ENCODE results near the gene TM9SF3. TPM values are rescaled to one million over a fixed set of nuclear protein-coding genes. Genes with fewer than 3 reads are reported as not detected.
"Not testable (repeated sequence)": the region's sequence is repeated elsewhere in the genome, so short reads cannot be mapped to it uniquely, and the experiment has no call there.

Gene TM9SF3
- total RNA-seq, 1 donor from 2014 or later = 78.5 TPM

DNA sequence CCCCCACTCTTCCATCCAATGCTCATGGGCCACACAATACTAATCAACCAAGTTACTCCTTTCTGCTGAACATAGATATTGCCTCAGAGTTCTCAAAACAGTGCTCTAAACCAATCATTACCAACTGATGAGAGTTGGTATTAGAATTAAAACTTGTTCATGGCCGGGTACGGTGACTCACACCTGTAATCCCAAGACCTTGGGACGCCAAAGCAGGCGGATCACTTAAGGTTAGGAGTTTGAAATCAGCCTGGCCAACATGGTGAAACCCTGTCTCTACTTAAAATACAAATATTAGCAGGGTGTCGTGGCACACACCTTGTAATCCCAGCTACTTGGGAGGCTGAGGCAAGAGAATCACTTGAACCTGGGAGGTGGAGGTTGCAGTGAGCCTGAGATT is 8.2 kb downstream of the TM9SF3 start:
- H3K27me3 ChIP-seq (ENCODE audit: control insufficient read depth, insufficient read depth, low read length) = no peaks in the 10 kb centered on the region
- no peaks in the 10 kb centered on the region for H3K36me3 ChIP-seq (ENCODE audit: control insufficient read depth, insufficient read depth, low read length)
- TF ChIP-seq, protein P1, sequence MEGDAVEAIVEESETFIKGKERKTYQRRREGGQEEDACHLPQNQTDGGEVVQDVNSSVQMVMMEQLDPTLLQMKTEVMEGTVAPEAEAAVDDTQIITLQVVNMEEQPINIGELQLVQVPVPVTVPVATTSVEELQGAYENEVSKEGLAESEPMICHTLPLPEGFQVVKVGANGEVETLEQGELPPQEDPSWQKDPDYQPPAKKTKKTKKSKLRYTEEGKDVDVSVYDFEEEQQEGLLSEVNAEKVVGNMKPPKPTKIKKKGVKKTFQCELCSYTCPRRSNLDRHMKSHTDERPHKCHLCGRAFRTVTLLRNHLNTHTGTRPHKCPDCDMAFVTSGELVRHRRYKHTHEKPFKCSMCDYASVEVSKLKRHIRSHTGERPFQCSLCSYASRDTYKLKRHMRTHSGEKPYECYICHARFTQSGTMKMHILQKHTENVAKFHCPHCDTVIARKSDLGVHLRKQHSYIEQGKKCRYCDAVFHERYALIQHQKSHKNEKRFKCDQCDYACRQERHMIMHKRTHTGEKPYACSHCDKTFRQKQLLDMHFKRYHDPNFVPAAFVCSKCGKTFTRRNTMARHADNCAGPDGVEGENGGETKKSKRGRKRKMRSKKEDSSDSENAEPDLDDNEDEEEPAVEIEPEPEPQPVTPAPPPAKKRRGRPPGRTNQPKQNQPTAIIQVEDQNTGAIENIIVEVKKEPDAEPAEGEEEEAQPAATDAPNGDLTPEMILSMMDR (IDR thresholded peaks at IDR 0.05; ENCODE audit: insufficient read depth, low read length, poor library complexity, severe bottlenecking) = no peak
- DNase-seq (ENCODE audit: low read depth) = no peak
- H3K4me3 ChIP-seq (ENCODE audit: low read depth, low read length) = no peak overlapping the region

DNA sequence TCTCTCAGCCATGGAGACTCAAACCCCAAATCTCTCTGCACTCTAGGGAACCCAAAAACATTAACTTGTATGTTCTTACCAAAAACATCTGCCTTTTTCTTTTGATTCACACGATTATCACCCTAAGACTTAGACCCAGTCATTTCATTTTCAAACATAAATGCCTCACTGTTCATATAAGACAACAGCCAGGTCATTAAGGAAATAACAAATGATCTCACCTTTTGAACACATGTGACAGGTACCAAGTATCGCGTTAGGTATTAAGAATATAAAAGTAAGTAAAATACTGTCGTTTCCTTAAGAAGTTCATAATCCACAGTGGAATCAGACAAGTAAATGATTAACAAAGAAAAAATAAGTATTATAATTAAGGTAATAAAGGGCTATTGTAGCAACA is 8.8 kb downstream of the TM9SF3 start:
- TF ChIP-seq, protein P1 (IDR thresholded peaks at IDR 0.05; ENCODE audit: insufficient read depth, low read length, poor library complexity, severe bottlenecking) = no peak
- no peaks in the 10 kb centered on the region for H3K27me3 ChIP-seq (ENCODE audit: control insufficient read depth, insufficient read depth, low read length)
- no peak overlapping the region for H3K4me3 ChIP-seq (ENCODE audit: low read depth, low read length)
- no peaks in the 10 kb centered on the region for H3K36me3 ChIP-seq (ENCODE audit: control insufficient read depth, insufficient read depth, low read length)
- DNase-seq (ENCODE audit: low read depth) = no peak

DNA sequence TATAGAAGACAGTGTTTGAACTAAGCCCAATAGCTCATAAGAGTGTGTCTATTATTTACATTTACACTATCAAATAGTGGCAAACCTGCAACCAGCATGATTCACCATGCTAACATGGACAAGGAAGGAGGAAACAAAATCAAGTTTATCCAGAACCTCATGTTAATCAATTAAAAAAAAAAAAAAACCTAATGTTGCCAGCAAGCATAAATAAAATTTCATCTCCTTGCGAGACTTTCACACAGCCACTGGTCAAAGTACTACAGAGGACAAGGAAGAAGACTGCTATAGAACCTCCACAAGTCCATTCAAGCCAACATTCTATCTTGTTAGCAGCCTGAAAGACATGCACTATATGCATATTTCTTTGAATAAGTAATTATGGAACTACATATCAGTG is 9.7 kb downstream of the TM9SF3 start:
- Histone ChIP-seq H3K4me3 (ENCODE audit: low read depth, low read length) (no peak overlapping the region), H3K27me3 (ENCODE audit: control insufficient read depth, insufficient read depth, low read length) (no peaks in the 10 kb centered on the region), H3K36me3 (ENCODE audit: control insufficient read depth, insufficient read depth, low read length) (no peaks in the 10 kb centered on the region)
- no peak for DNase-seq (ENCODE audit: low read depth)
- TF ChIP-seq, protein P1 (IDR thresholded peaks at IDR 0.05; ENCODE audit: insufficient read depth, low read length, poor library complexity, severe bottlenecking) = no peak

DNA sequence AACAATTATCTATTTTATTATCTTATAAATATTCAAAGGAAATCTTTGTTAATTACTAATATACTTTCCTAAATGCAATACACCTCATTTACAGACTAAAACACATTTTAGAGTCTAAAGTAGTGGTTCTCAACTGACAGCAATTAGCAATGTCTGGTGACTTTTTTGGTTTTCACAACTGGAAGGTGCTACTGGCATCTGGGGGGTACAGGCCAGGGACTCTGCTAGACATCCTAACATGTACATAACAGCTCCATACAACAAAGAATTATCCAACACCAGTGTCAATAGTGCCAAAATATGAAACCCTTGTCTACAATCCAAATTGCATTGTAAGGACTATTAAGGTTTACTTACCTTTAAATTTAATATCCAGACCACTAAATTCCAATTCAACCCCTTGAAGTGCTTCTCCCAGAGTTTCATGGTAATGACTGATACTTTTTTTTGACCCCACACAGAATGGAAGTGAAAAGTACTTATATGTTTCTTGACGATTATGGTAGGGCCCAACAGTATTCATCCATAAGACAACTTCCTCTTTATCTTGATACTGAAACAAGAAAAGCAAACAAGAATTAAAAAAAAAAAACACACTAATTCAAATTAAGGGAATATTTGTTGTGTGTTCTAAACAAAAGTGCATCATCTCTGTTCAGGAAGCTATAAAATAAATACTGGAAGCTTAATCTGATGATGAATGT is 10.4 kb downstream of the TM9SF3 start:
- no peak for DNase-seq (ENCODE audit: low read depth)
- Histone ChIP-seq H3K27me3 (ENCODE audit: control insufficient read depth, insufficient read depth, low read length) (no peaks in the 10 kb centered on the region), H3K4me3 (ENCODE audit: low read depth, low read length) (no peak overlapping the region), H3K36me3 (ENCODE audit: control insufficient read depth, insufficient read depth, low read length) (no peaks in the 10 kb centered on the region)
- TF ChIP-seq, protein P1 (IDR thresholded peaks at IDR 0.05; ENCODE audit: insufficient read depth, low read length, poor library complexity, severe bottlenecking) = no peak

DNA sequence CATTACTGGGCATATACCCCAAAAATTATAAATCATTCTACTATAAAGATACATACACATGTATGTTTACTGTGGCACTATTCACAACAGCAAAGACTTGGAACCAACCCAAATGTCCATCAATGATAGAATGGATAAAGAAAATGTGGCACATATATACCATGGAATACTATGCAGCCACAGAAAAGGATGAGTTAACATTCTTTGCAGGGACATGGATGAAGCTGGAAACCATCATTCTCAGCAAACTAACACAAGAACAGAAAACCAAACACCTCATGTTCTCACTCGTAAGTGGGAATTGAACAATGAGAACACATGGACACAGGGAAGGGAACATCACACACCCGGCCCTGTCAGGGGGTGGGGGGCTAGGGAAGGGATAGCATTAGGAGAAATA is 12.2 kb downstream of the TM9SF3 start:
- not testable (repeated sequence) for H3K36me3 ChIP-seq (ENCODE audit: control insufficient read depth, insufficient read depth, low read length); H3K4me3 ChIP-seq (ENCODE audit: low read depth, low read length); DNase-seq (ENCODE audit: low read depth); H3K27me3 ChIP-seq (ENCODE audit: control insufficient read depth, insufficient read depth, low read length)

DNA sequence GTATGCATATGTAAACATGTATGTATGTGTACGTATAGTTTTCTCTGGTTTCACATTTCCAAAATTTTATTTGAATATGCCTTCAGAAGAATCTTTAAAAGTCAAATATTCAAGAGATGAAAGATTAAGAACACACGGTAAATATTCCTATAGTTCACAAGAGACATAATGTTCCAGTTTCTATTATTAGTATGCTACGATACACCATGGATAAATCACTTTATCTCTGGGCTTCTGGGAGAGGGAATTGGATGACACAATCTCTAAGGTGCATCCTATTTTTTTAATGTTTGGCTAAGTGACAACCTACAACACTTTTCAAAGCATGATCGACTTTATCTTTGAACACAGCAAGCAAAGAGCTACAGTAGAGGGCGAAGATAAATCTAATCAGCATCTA is 13.8 kb downstream of the TM9SF3 start:
- TF ChIP-seq, protein P1 (IDR thresholded peaks at IDR 0.05; ENCODE audit: insufficient read depth, low read length, poor library complexity, severe bottlenecking) = no peak
- no peaks in the 10 kb centered on the region for H3K27me3 ChIP-seq (ENCODE audit: control insufficient read depth, insufficient read depth, low read length)
- H3K4me3 ChIP-seq (ENCODE audit: low read depth, low read length) = no peak overlapping the region
- H3K36me3 ChIP-seq (ENCODE audit: control insufficient read depth, insufficient read depth, low read length) = no peaks in the 10 kb centered on the region
- no peak for DNase-seq (ENCODE audit: low read depth)

Data from kidney epithelial cell (primary cell).